HG02885 (cell line): Measurements from ENCODE around the gene SHE.
"Not testable (repeated sequence)": the region's sequence is repeated elsewhere in the genome, so short reads cannot be mapped to it uniquely, and the experiment has no call there.

ENCODE experiments used
- ATAC-seq: cut with Tn5 transposase; IDR thresholded peaks from one replicate; pipeline ENCODE4 v1.9.1; 2021; ENCODE audit warnings: mild to moderate bottlenecking; ENCODE audit not compliant: unreplicated experiment, poor library complexity

SHE gene

DNA sequence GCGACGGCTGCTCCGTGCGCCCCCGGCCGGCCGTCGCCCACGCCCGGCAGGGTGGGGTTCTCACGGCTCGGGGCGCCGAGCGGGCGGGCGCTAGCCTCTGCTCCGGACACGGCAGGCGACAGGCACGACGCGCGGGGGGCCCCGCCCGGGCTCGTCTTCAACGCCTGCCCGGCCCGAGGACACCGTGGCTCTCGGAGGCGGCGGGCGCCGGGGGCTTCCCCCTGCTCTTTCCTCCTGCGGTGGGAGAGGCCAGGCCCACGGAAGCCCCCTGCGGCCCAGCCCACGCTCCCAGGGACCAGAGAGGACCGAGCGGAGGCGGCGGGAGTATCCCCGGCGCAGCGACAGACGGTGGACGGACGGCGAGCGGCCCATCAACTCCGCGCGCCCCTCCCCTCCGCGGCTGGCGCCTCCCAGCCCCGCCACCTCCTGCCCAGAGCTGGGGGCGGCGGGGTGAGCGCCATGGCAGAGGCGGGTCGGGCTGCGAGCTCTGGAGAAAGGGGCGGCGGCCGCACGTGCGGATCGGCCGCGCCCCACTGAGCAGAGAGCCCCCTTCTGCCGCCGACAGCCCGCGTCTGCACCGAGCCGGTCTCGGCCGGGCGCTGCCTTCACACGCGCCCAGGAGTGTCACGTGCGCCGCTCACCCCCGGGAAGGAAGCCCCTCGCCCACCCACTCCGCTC is at the start of gene SHE, which contains the start of gene TDRD10:
Gene SHE (minus strand): TSS at position 347 of the 678 bp plus-strand sequence. CDS start 386 bp downstream, outside the sequence.
Gene TDRD10 (plus strand): TSS at position 154 of the 678 bp plus-strand sequence. CDS start 4,685 bp downstream, outside the sequence.
- ATAC-seq, result no peak

DNA sequence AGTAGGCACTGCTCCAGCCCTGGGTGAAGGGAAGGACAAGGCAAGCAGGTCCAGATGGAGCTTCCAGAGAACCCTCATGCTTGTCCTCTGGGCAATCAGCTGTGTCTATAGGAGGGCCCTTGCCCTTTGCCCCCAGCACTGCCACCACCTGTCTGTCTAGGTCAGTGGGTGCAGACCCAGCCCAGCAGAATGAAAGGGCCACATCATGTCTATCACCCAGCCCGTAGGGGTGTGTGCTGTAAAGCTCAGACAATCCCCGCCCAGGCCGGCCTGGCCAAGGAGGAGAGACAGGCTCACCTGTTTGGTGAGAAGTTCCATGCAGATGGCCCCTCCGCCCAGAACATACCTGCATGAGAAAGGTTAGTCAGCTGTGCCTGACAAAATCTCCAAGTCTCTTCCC is 49.3 kb upstream of the SHE start:
- ATAC-seq, result no peak

DNA sequence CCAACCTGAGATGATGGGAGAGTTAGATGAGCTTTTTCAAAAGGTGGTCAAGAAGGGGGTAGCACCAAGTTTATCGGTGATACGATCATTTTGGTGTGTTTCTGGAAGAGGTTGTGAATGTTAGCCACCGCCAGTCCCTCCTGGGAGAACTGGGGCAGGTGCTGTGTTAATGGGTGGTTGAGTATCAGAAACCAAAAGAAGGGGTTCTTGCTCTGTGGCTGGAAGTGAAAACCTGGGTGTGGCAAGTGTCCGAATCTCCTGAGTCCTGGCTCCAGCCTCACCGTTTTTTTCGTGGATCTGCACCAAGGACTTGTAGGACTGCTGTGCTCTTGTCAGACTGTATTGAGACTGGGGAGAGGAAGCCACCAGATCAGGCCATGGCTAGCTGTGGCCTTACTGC is 48.4 kb upstream of the SHE start:
- no peak for ATAC-seq

DNA sequence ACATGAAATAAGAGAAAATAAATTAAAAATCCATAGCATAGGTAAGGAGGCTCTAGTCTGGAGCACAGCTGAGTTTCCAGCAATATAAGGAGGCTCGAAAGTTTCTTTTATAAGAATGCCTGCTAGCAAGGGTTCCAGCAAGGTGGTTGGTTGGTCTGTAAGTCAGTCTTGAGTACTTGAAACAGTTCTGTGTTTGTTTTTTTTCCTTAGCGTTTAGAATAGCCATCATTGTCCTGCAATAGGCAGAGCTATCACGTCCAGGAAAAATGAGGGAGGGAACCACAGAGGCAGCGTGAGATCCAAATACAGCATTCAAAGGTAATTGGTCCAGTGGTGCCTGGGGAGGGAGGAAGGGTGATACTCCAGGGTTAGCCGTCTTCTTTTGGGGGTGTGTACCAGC is 47.9 kb upstream of the SHE start:
- no peak for ATAC-seq

DNA sequence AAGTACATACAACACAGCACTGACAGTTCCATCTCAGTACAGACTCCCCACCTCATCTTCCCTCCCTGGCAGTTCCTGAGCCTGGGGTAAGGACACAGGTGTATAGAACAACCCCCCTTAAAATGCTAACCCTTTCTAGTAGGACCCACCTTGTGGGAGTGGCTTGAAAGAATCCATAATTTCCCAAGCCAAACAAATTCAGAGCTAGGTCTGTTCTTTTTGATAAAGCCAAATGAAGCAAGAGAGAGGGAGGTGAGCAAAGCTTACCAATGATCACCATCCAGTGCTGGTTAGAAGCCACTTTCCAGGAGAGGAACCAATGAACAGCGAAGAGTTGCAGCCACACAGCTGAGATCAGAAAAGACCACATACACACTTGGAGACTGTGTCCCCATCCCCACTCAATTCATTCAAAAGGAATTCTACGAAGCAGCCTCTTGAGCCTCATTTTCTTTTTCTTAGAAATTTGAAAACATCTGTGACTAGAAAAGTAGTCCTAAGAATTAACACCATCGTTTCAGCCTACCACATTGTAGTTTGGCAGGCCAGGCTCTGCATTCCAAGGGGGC is 47.1 kb upstream of the SHE start:
- no peak for ATAC-seq

DNA sequence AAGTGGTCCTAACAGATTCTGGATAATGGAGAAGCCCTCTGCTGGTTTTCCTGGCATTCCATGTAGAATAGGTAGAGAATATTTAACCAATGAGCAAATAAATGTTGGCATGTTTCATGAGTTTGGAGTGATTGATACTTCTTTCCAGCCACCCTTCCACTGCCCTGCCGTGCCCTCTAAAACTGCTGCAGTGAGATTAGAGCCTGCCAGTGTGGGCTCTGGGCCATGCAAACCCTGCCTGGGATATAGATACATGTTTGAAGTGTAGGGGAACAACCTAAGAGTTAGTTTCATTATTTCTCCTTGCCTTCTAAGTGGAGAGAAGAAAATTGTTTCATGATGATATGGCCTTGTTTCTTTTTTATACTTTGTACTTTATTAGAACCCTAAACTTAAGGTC is 45.8 kb upstream of the SHE start:
- no peak for ATAC-seq

DNA sequence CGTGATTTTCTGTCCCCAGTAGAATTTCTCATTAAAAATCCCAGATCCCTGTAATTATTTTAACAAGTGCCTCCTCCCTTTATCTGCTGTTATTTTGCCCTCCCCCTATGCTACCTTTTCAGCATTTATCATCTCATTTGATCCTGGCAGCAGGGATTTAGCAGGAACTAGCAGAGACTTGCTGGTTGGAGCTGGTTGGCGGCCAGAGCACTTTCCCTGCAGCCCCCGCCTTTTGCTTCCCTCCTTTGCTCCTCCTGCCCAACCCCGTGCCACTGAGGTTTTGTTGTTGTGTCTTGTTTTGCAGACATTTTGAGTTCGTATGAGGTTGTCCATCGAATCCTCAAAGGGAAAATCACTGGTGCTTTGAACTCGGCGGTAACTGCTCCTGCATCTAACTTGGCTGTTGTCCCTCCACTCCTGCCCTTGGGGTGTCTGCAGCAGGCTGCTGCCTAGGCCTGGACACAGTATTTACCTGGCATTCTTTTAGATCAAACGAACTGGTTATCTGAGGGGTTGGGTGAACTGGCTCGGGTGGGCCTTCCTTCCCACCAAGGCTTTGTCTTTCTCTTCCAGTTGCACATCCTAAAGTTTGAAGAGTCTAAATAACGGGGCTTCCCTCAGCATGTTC is 45.0 kb upstream of the SHE start:
- no peak for ATAC-seq

DNA sequence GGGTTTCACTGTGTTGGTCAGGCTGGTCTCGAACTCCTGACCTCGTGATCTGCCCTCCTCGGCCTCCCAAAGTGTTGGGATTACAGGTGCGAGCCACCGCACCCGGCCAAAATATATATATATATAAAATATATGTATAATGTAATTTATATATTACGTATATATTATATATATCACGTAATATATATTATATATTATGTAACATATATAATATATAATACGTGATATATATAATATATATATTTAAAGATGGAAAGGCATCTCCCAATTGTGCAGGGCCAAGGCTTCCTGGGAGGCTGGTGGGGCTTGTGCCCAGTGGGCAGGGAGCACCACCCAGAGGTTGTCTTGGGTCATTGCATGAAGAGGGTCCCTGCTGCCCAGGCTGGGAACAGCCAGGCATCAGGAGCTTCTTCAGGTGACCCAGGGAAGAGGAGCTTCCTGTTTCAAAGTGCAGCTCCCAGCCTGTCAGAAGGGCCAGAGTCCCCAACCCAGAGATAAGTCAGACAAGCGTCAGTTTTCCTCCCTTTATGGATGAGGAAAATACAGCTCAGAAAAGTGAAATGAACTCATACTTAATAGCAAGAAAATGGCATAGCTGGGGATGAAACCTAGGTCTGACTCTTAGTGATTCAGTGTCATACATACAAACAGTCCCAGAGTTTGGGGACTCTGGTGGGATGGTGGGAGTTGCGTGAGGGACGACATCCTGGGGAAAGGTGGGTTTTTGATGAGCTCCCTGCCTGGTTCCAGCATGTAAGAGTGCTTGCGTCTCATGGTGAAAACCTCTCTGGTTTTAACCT is 44.3 kb upstream of the SHE start:
- no peak for ATAC-seq

DNA sequence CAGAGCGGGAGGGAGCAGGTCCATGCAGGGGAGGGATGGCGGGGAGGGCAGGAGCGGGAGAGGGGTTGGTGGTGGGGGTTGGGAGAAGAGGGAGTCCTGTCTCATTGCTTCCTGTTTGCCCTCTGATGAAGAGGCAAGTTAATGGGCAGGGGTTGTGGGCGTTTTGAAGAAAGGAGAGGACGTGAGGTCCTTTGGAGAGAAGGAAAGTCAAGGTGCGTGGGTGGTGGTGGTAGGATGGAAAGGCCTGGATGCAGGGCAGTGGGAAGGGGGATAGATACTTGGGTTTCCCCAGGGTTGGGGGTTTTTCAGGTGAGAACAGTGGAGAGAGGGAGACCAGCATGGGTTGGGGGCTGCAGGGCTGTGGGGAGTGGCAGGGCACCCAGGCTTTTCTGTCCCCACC is 39.0 kb upstream of the SHE start:
- no peak for ATAC-seq

DNA sequence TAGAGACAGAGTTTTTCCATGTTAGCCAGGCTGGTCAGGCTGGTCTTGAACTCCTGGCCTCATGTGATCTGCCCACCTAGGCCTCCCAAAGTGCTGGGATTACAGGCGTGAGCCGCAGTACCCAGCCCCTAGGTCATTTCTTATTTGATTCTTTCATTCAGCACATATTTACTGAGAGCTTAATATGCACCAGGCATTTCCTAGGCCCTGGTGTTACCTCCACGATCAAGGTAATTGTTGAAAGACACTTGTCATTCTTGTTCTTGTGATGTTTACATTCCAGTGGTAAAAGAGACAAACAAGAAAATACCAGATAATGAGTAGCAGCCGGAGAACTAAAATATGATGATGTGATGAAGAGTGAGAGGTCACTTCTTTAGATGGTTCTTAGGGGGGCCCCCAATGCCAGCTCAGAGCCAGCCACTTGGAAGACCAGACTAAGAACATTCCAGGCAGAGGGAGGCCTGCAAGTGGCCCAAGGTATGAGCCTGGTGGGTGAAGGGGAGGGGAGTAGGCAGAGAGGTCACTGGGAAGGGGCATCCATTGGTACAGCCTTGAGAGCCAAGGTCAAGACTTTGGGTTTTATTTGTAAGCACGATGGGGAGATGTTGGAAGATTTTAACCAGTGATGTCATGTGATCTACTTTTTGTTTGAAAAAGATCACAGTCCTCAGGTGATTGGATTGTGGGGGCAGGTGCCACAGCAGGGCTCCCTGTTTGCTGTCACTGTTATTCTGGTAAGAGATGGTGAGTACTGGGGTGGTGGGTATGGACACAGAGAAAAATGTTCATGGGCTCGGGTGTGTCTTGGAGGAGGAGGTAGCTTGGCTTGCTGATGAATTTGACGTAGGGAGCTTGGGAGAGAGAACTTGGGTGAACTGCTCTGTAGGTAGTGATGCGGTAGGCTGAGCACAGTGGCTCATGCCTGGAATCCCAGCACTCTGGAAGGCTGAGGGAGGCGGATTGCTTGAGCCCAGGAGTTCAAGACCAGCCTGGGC is 37.6 kb upstream of the SHE start:
- no peak for ATAC-seq

DNA sequence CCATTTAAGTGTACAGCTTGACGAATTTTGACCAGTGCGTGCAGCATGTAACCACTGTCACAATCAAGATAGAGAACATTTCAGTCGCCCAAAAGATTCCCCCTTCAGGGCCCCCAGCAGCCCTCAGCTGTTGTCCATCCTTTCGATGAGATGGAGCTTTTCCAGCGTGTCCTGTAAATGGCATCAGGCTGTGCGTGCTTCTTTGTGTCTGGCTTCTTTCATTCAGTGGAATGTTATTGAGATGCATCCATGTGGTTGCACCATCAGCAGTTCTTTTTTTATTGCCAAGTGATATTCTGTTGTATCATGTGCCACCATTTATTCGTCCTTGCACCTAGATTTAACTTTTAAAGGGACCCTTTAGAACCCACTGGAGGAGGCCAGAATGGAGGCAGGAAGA is 34.4 kb upstream of the SHE start:
- no peak for ATAC-seq

DNA sequence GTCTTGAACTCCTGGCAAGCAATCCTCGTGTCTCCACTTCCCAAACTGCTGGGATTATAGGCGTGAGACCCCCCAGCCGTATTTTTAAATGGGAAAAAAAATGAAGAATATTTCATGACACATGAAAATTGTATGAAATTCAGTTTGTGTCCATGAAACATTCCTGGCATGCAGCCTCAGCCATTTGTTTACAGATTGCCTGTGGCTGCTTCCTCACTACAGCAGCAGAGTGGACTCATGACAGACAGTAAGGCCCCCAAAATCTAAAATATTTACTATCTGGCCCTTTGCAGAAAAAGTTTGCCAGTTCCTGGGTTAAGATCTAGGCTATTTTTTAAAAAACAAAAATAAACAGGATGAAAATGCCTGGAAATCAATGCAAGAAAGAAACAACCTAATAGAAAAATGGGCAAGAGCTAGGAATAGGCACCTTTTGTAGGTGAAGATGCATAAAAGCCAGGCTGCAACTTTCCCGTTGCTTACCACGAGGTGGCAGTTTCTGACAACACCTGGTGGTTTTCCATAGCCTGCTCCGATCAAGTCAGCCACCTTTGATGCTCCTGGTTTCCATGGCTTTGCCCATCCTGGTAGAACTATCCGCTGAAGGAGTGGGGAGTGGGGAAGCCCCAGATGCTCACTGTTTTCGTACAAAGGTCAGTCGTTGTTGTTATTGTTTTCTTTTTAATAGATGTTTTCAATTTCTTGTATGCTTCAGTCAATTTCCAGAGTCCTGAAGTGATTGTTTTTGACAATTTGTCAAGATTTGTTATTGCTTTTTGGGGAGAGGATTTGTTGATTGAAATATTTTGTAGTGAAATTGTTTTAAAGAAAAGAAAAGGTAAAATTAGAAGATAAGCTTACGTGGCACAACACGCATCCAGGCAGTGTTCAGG is 32.0 kb upstream of the SHE start:
- no peak for ATAC-seq

DNA sequence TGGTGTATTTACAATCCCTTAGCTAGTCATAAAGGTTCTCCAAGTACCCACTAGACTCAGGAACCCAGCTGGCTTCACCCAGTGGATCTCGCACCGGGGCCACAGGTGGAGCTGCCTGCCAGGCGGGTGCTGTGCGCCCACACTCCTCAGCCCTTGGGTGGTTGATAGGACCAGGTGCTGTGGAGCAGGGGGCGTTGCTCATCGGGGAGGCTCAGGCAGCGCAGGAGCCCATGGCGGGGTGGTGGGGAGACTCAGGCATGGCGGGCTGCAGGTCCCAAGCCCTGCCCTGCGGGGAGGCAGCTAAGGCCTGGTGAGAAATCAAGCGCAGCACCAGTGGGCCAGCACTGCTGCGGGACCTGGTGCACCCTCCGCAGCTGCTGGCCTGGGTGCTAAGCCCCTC is 29.7 kb upstream of the SHE start:
- not testable (repeated sequence) for ATAC-seq

DNA sequence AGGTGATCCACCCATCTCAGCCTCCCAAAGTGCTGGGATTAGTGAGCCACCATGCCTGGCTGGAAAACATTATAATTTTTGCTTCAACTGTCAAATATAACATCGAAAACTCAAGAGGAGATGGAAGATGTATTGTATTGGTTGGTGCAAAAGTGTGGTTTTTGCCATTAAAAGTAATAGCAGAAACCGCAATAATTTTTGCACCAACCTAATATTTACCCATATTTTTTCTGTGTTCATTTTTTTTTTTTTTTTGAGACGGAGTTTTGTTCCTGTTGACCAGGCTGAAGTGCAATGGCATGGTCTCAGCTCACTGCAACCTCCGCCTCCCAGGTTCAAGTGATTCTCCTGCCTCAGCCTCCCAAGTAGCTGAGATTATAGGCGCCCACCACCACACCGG is 27.1 kb upstream of the SHE start:
- no peak for ATAC-seq

DNA sequence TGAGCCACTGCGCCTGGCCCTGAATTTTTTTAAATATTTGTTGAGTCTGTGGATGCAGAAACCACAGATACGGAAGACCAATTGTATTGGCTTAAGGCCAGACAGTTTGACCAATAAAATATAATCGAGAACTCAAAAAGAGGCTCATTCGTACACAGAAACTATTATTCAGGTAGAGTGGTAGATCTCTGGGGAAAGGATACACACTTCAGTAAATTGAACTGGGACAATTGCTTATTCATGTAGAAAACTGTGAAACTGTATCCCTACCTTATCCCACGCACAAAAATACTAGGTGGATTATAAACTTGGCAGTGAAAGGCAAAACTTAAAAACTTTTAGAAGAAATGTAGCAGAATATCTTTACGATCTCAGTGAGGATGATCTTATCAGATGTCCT is 25.0 kb upstream of the SHE start:
- ATAC-seq, result no peak

DNA sequence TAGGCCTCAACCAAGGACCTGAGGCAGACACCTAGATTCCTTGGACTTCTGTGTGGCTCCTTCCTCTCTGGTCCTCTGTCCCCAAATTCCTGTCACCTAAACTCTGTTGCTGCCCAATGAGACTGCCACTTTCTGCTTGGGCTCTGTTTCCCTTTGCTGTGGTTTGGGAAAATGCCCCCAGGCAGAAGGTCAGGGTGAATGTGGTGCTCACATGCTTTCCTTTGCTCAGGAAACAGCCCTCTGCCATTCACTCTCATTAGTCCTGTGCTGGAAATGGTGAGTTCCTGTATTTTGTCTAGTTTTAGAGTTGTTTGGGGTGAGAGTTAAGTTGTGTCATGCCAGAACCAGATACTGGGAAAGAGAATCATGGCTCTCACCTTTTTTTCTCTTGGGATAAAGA is 22.7 kb upstream of the SHE start:
- ATAC-seq, result no peak

DNA sequence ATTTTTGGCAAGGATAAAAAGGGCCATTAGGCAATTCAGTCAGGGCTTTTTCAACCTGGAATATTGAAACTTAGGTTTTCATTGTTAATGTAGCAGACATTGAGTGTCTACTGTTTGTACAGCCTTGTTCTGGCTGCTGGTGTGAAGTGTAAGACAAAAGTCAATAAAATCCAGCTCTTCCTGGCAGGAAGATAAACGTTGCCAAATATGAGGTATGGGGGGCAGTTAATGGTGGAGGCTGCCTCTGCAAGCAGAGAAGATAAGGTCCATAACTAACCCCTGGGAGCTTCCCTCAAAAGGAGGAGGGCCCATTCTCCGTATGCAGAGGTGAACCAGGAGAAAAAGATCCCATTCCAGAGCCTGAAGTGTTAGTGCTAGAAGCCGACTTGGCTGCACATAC is 19.5 kb upstream of the SHE start:
- ATAC-seq, result no peak

DNA sequence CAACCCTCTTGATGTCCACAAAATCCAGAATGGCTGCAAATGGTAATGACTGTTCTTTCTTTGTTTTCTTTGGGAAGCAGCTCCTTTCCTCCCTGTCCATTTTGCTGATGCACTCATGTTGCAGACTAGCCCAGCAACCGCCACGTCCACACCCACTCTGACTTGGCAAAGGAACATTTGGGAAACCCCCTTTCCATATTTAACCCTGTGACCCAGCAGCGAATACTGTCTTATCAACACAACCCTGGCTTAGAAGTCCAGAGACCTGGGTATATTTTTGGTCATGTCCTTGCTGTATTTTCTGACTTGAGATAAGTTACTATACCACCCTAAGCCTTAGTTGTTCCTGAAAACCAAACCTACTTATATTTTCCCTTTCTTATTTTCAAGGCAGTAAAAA is 18.1 kb upstream of the SHE start:
- no peak for ATAC-seq

DNA sequence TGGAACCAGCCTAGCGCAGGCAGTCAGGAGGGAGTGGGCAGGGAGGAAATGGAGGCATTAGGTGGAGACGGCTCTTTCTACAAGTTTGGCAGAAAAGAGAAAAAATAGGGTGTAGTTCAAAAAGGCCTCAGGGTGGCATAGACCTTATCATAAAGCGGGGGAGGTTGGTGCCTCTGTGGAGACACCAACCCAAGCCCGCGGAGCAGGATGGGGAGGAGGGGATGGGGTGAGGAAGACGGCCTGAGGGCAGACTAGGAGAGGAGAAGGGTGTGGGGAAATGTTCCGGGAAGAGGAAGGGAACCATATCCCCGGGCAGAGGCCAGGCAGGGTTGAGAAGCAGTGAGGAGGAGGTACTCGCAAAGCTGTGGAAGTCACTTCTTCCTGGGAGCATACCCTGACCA is 17.4 kb upstream of the SHE start:
- ATAC-seq, result no peak
